Measurements from ENCODE around the gene EEF1AKMT1.

Gene EEF1AKMT1

GRCh38 chr13:20709782-20710181 lies 64.0 kb downstream of the EEF1AKMT1 start:
- Histone ChIP-seq H4K20me1 (ENCODE audit: control insufficient read depth, insufficient read depth, low read depth, low read length) (no peaks in the 10 kb centered on the region), H3K36me3 (ENCODE audit: control insufficient read depth, low read length) (no peaks in the 10 kb centered on the region), H3K27me3 (ENCODE audit: control insufficient read depth, low read length) (peaks cover 15% of the 10 kb centered on the region), H3K9me3 (ENCODE audit: control insufficient read depth, insufficient read depth, low read length) (no peaks in the 10 kb centered on the region), H3K79me2 (ENCODE audit: control insufficient read depth, low read length) (no peaks in the 10 kb centered on the region), H3K27ac (ENCODE audit: low read depth, low read length) (no peak overlapping the region), H3K4me1 (ENCODE audit: control insufficient read depth, low read length) (no peaks in the 10 kb centered on the region), H3F3A (ENCODE audit: control insufficient read depth, insufficient read depth) (0 out of 2 replicates have a peak, but pooled peaks cover 3% of the 10 kb centered on the region), H3K4me2 (ENCODE audit: low read length) (no peak overlapping the region), H3K9me2 (replicated peaks; ENCODE audit: control insufficient read depth, low read length) (no peaks in the 10 kb centered on the region), H3K4me3 (ENCODE audit: low read length) (no peak overlapping the region)
- no peak for TF ChIP-seq EZH2phosphoT487 (IDR thresholded peaks at IDR 0.05; ENCODE audit: borderline replicate concordance, low read length)
- TF ChIP-seq CTCF (IDR thresholded peaks at IDR 0.05; ENCODE audit: low read depth, low read length, poor library complexity, severe bottlenecking): no peak

GRCh38 chr13:20709369-20709768 lies 64.4 kb downstream of the EEF1AKMT1 start:
- H3K79me2 ChIP-seq (ENCODE audit: control insufficient read depth, low read length): no peaks in the 10 kb centered on the region
- peaks cover 18% of the 10 kb centered on the region for H3K27me3 ChIP-seq (ENCODE audit: control insufficient read depth, low read length)
- no peak for TF ChIP-seq EZH2phosphoT487 (IDR thresholded peaks at IDR 0.05; ENCODE audit: borderline replicate concordance, low read length)
- TF ChIP-seq CTCF (IDR thresholded peaks at IDR 0.05; ENCODE audit: low read depth, low read length, poor library complexity, severe bottlenecking): no peak
- no peaks in the 10 kb centered on the region for H3K9me3 ChIP-seq (ENCODE audit: control insufficient read depth, insufficient read depth, low read length)
- H3K27ac ChIP-seq (ENCODE audit: low read depth, low read length): no peak overlapping the region
- no peaks in the 10 kb centered on the region for H3K4me1 ChIP-seq (ENCODE audit: control insufficient read depth, low read length)
- no peak overlapping the region for H3K4me2 ChIP-seq (ENCODE audit: low read length)
- H3K9me2 ChIP-seq (replicated peaks; ENCODE audit: control insufficient read depth, low read length): no peaks in the 10 kb centered on the region
- H3K36me3 ChIP-seq (ENCODE audit: control insufficient read depth, low read length): no peaks in the 10 kb centered on the region
- no peaks in the 10 kb centered on the region for H4K20me1 ChIP-seq (ENCODE audit: control insufficient read depth, insufficient read depth, low read depth, low read length)
- H3F3A ChIP-seq (ENCODE audit: control insufficient read depth, insufficient read depth): 0 out of 2 replicates have a peak, but pooled peaks cover 6% of the 10 kb centered on the region
- H3K4me3 ChIP-seq (ENCODE audit: low read length): no peak overlapping the region

GRCh38 chr13:20708216-20708615 lies 65.5 kb downstream of the EEF1AKMT1 start:
- Histone ChIP-seq H3K4me2 (ENCODE audit: low read length) (no peak overlapping the region), H3K27ac (ENCODE audit: low read depth, low read length) (no peak overlapping the region), H3F3A (ENCODE audit: control insufficient read depth, insufficient read depth) (0 out of 2 replicates have a peak, but pooled peaks cover 6% of the 10 kb centered on the region), H3K4me3 (ENCODE audit: low read length) (no peak overlapping the region), H3K36me3 (ENCODE audit: control insufficient read depth, low read length) (no peaks in the 10 kb centered on the region), H3K9me2 (replicated peaks; ENCODE audit: control insufficient read depth, low read length) (no peaks in the 10 kb centered on the region), H4K20me1 (ENCODE audit: control insufficient read depth, insufficient read depth, low read depth, low read length) (no peaks in the 10 kb centered on the region), H3K9me3 (ENCODE audit: control insufficient read depth, insufficient read depth, low read length) (no peaks in the 10 kb centered on the region), H3K4me1 (ENCODE audit: control insufficient read depth, low read length) (peaks cover 1% of the 10 kb centered on the region), H3K27me3 (ENCODE audit: control insufficient read depth, low read length) (peaks cover 10% of the 10 kb centered on the region), H3K79me2 (ENCODE audit: control insufficient read depth, low read length) (no peaks in the 10 kb centered on the region)
- TF ChIP-seq CTCF (IDR thresholded peaks at IDR 0.05; ENCODE audit: low read depth, low read length, poor library complexity, severe bottlenecking) (no peak), EZH2phosphoT487 (IDR thresholded peaks at IDR 0.05; ENCODE audit: borderline replicate concordance, low read length) (no peak)
